Neural cell (in vitro differentiated cells): ENCODE results near the gene CCDC30. TPM values are rescaled to one million over a fixed set of nuclear protein-coding genes. Genes with fewer than 3 reads are reported as not detected.
A peak's percentile ranks its signal among the peaks of the same experiment; 100 is the strongest.

Experiments
- H2AFZ ChIP-seq: fragments of 200-600, 300-800 bp; sonication (generic), shearing (Covaris generic); 2 replicates; pipeline ENCODE4 v1.6.0; 2014; ENCODE audit warnings: low read depth, mild to moderate bottlenecking, antibody characterized with exemption, low read length, moderate library complexity
- H3F3A ChIP-seq: fragments of 200-600 bp; shearing (Covaris generic); 2 replicates; pipeline ENCODE4 v1.6.1; 2016; ENCODE audit warnings: mild to moderate bottlenecking, moderate library complexity, mixed read lengths, antibody characterized with exemption, low read length; ENCODE audit not compliant: insufficient read depth, poor library complexity, severe bottlenecking
- H3K27ac ChIP-seq: fragments of 200-600, 300-800 bp; sonication (generic), shearing (Covaris generic); 2 replicates; pipeline ENCODE4 v1.5.1; 2014; ENCODE audit warnings: mild to moderate bottlenecking, low read length, moderate library complexity
- H3K27me3 ChIP-seq: fragments of 300-800, 200-600 bp; sonication (generic), shearing (Covaris generic); 2 replicates; pipeline ENCODE4 v1.6.0; 2014; ENCODE audit warnings: mild to moderate bottlenecking, low read depth, low read length, moderate library complexity; ENCODE audit not compliant: insufficient read depth
- H3K36me3 ChIP-seq: fragments of 300-800, 200-600 bp; sonication (generic), shearing (Covaris generic); 2 replicates; pipeline ENCODE4 v1.5.1; 2014; ENCODE audit warnings: mild to moderate bottlenecking, antibody characterized with exemption, low read length, moderate library complexity; ENCODE audit not compliant: insufficient read depth
- H3K4me2 ChIP-seq: fragments of 300-800, 200-600 bp; sonication (generic), shearing (Covaris generic); 2 replicates; pipeline ENCODE4 v1.6.0; 2014; ENCODE audit warnings: mild to moderate bottlenecking, low read length
- H3K4me3 ChIP-seq: fragments of 300-800, 200-600 bp; sonication (generic), shearing (Covaris generic); 2 replicates; pipeline ENCODE4 v1.5.1; 2014; ENCODE audit warnings: mild to moderate bottlenecking, low read length, moderate library complexity
- H3K79me2 ChIP-seq: fragments of 200-600 bp; shearing (Covaris generic); replicated peaks from 2 replicates; pipeline ENCODE4 v1.6.0; 2014; ENCODE audit warnings: mild to moderate bottlenecking, low read length, moderate library complexity; ENCODE audit not compliant: insufficient read depth
- H3K9ac ChIP-seq: fragments of 300-800, 200-600 bp; sonication (generic), shearing (Covaris generic); 2 replicates; pipeline ENCODE4 v1.6.1; 2016; ENCODE audit warnings: mild to moderate bottlenecking, low read length, mixed read lengths
- H3K9me2 ChIP-seq: fragments of 200-600 bp; shearing (Covaris generic); 2 replicates; pipeline ENCODE4 v1.6.1; 2016; ENCODE audit warnings: mild to moderate bottlenecking, low read length, mixed read lengths; ENCODE audit not compliant: insufficient read depth
- H3K9me3 ChIP-seq: fragments of 200-600, 300-800 bp; sonication (generic), shearing (Covaris generic); 2 replicates; pipeline ENCODE4 v1.6.1; 2016; ENCODE audit warnings: mild to moderate bottlenecking, mixed run types, low read length, moderate library complexity, mixed read lengths
- H4K20me1 ChIP-seq: fragments of 200-600 bp; shearing (Covaris generic); 2 replicates; pipeline ENCODE4 v1.6.1; 2016; ENCODE audit warnings: mild to moderate bottlenecking, mixed run types; ENCODE audit not compliant: insufficient read depth
- CTCF ChIP-seq: fragments of 450-650 bp; IDR thresholded peaks from 2 replicates; pipeline ENCODE4 v1.5.1; 2014; ENCODE audit warnings: antibody characterized with exemption, mild to moderate bottlenecking, moderate library complexity; ENCODE audit not compliant: poor library complexity, severe bottlenecking
- EP300 ChIP-seq: fragments of 450-650 bp; conservative IDR thresholded peaks from 2 replicates; pipeline ENCODE4 v1.6.1; 2014; ENCODE audit warnings: antibody characterized with exemption, mild to moderate bottlenecking, moderate library complexity; ENCODE audit not compliant: poor library complexity, severe bottlenecking
- EZH2 ChIP-seq: fragments of 200-600, 300-800 bp; shearing (Covaris generic), sonication (generic); IDR thresholded peaks from 2 replicates; pipeline ENCODE4 v1.6.1; 2014; ENCODE audit warnings: antibody characterized with exemption, low read length, borderline replicate concordance, mild to moderate bottlenecking; ENCODE audit not compliant: insufficient read depth, poor library complexity, severe bottlenecking
- MXI1 ChIP-seq: fragments of 450-650 bp; conservative IDR thresholded peaks from 2 replicates; pipeline ENCODE4 v1.6.1; 2014; ENCODE audit warnings: antibody characterized with exemption, mild to moderate bottlenecking; ENCODE audit not compliant: poor library complexity, severe bottlenecking
- POLR2AphosphoS5 ChIP-seq: IDR thresholded peaks from 2 replicates; pipeline ENCODE4 v1.6.1; 2012
- RAD21 ChIP-seq: fragments of 450-650 bp; conservative IDR thresholded peaks from 2 replicates; pipeline ENCODE4 v1.6.1; 2014; ENCODE audit warnings: antibody characterized with exemption, mild to moderate bottlenecking, moderate library complexity
- REST ChIP-seq: IDR thresholded peaks from 2 replicates; pipeline ENCODE4 v1.6.1; 2012; ENCODE audit warnings: borderline replicate concordance
- SMC3 ChIP-seq: fragments of 450-650 bp; conservative IDR thresholded peaks from 2 replicates; pipeline ENCODE4 v1.6.1; 2014; ENCODE audit warnings: antibody characterized with exemption, mild to moderate bottlenecking, moderate library complexity; ENCODE audit not compliant: poor library complexity
- TAF1 ChIP-seq: IDR thresholded peaks from 2 replicates; pipeline ENCODE4 v1.6.1; 2012; ENCODE audit warnings: low read depth
- polyA plus RNA-seq: library from polyadenylated mRNA; depleted of rRNA; stranded (reverse); fragments of >200 nt; gene quantifications from 2 replicates; pipeline ENCODE4 v1.2.3, GENCODE V29; 2014

CCDC30 gene
- polyA plus RNA-seq, 1 donor from 2014 or later = 13.2 TPM

GRCh38 chr1:42420121-42420520, 43.0 kb upstream of the CCDC30 start (continued):
- no peak for TF ChIP-seq CTCF

GRCh38 chr1:42420911-42421585, 42.0 kb upstream of the CCDC30 start:
- no peaks in the 10 kb centered on the region for H3K9me2 ChIP-seq
- no peaks in the 10 kb centered on the region for H3K27me3 ChIP-seq
- peak overlapping the region; percentile 95 for H3K27ac ChIP-seq
- H3K9me3 ChIP-seq = no peaks in the 10 kb centered on the region
- peak overlapping the region; percentile 57 for H3K4me2 ChIP-seq
- peaks cover 32% of the 10 kb centered on the region for H3F3A ChIP-seq
- no peak overlapping the region for H2AFZ ChIP-seq
- no peaks in the 10 kb centered on the region for H3K36me3 ChIP-seq
- H3K79me2 ChIP-seq = no peaks in the 10 kb centered on the region
- no peak for TF ChIP-seq CTCF
- no peak for TF ChIP-seq EZH2
- TF ChIP-seq POLR2AphosphoS5 = peak; percentile 61
- TF ChIP-seq TAF1 = no peak
- TF ChIP-seq SMC3 = peak; percentile 41
- TF ChIP-seq REST = peak; percentile 75
- TF ChIP-seq RAD21 = peak; percentile 44
- TF ChIP-seq EP300 = peak; percentile 45
- TF ChIP-seq MXI1 = no peak
- H3K4me3 ChIP-seq = peak overlapping the region; percentile 52
- H4K20me1 ChIP-seq = no peaks in the 10 kb centered on the region
- H3K9ac ChIP-seq = peak overlapping the region; percentile 59
